ENCODE data around the gene ACER1.
A peak's percentile ranks its signal among the peaks of the same experiment; 100 is the strongest.
"Not testable (repeated sequence)": the region's sequence is repeated elsewhere in the genome, so short reads cannot be mapped to it uniquely, and the experiment has no call there.

The ACER1 gene

DNA sequence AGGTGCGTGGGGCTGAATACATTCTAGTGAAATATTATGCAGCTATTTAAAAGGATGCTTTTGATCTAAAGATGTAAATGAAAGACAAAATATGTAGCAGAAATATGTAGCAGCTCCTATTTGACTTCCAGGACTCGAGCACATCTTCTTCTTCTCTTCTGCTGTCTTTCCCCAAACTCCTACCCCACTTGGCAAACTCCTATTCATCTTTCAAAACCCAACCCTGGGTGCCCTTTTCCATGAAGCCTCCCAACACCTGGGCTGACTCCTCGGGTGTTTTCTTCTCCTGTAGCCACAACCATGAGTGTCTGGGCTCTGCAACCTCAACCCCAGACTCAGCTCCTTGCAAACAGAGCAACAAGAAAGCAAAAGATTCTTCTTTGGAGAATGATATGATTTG is 11.1 kb downstream of the ACER1 start:
- H3K4me3 ChIP-seq (ENCODE audit: low read depth in 1 of 2, low read length in 2 of 2) = no peak overlapping the region
- H3K9me3 ChIP-seq (ENCODE audit: control insufficient read depth in 1 of 2, low read length in 2 of 2) = no peaks in the 10 kb centered on the region
- no peak overlapping the region for H3K27ac ChIP-seq (ENCODE audit: low read length)
- H3K36me3 ChIP-seq (ENCODE audit: control insufficient read depth in 1 of 2, insufficient read depth in 2 of 2, low read length in 2 of 2) = no peaks in the 10 kb centered on the region
- no peaks in the 10 kb centered on the region for H3K4me1 ChIP-seq (ENCODE audit: control insufficient read depth in 1 of 2, insufficient read depth in 2 of 2, low read length in 2 of 2)
- H3K27me3 ChIP-seq (ENCODE audit: low read depth, low read length) = no peaks in the 10 kb centered on the region

- Histone ChIP-seq H3K27ac (ENCODE audit: low read length) (no peak overlapping the region), H3K9me3 (ENCODE audit: control insufficient read depth in 1 of 2, low read length in 2 of 2) (no peaks in the 10 kb centered on the region), H3K4me3 (ENCODE audit: low read depth in 1 of 2, low read length in 2 of 2) (no peak overlapping the region), H3K27me3 (ENCODE audit: low read depth, low read length) (no peaks in the 10 kb centered on the region), H3K4me1 (ENCODE audit: control insufficient read depth in 1 of 2, insufficient read depth in 2 of 2, low read length in 2 of 2) (no peaks in the 10 kb centered on the region), H3K36me3 (ENCODE audit: control insufficient read depth in 1 of 2, insufficient read depth in 2 of 2, low read length in 2 of 2) (no peaks in the 10 kb centered on the region)
Measured at GRCh38 chr19:6319376-6319775, 14.0 kb downstream of the ACER1 start.

DNA sequence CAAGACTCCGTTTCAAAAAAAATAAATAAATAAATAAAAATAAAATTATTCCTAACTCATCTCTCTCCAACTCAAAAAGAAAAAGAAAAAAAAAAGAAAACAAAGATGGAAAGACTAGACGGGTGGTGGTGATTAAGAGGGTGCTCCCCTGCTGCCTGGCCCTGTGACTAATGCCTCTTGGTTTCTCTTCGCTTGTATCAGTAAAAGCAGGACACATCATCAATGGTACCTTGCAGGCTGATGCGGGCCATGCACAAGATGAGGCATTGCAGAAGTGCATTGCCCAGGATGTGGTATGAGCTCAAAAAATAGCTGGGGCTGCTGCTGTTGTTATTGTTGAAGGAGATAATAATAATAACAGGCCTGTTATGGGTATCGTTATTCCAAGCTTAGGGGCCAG is 14.6 kb downstream of the ACER1 start:
- Histone ChIP-seq H3K9me3 (ENCODE audit: control insufficient read depth in 1 of 2, low read length in 2 of 2) (peaks cover 0 to 1% of the 10 kb centered on the region in 2 donors), H3K27ac (ENCODE audit: low read length) (no peak overlapping the region), H3K27me3 (ENCODE audit: low read depth, low read length) (no peaks in the 10 kb centered on the region), H3K4me3 (ENCODE audit: low read depth in 1 of 2, low read length in 2 of 2) (no peak overlapping the region), H3K4me1 (ENCODE audit: control insufficient read depth in 1 of 2, insufficient read depth in 2 of 2, low read length in 2 of 2) (no peaks in the 10 kb centered on the region), H3K36me3 (ENCODE audit: control insufficient read depth in 1 of 2, insufficient read depth in 2 of 2, low read length in 2 of 2) (no peaks in the 10 kb centered on the region)

- not testable (repeated sequence) for H3K36me3 ChIP-seq (ENCODE audit: control insufficient read depth in 1 of 2, insufficient read depth in 2 of 2, low read length in 2 of 2); H3K27ac ChIP-seq (ENCODE audit: low read length); H3K4me1 ChIP-seq (ENCODE audit: control insufficient read depth in 1 of 2, insufficient read depth in 2 of 2, low read length in 2 of 2); H3K4me3 ChIP-seq (ENCODE audit: low read depth in 1 of 2, low read length in 2 of 2); H3K27me3 ChIP-seq (ENCODE audit: low read depth, low read length); H3K9me3 ChIP-seq (ENCODE audit: control insufficient read depth in 1 of 2, low read length in 2 of 2)
Measured at GRCh38 chr19:6315646-6316045, 17.8 kb downstream of the ACER1 start.

DNA sequence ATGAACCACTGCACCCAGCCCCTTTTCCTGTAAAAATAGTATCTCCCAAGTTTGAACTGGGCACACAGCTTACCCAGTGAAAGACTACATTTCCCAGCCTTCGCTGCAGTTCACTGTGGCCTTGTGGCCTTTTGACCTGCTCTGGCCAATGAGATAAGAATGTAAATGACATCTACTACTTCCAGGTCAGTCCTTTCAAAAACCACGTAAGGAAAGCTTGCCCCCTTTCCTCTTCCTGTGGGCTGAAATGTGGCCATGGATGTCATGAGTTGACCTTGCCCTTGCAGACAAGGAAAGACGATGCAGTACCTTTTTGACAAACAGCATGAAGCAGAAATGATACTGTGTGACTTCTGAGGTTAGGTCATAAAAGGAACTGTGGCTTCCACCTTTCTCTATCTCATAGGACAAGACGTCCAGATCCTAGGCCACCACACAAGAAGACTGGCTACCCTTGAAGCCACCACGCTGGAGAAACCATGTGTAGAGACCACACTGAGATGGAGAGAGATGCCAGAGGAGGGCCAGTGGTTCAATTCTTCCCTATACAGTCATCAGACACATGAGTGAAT is 19.9 kb downstream of the ACER1 start:
- Histone ChIP-seq H3K4me1 (ENCODE audit: control insufficient read depth in 1 of 2, insufficient read depth in 2 of 2, low read length in 2 of 2) (no peaks in the 10 kb centered on the region), H3K27me3 (ENCODE audit: low read depth, low read length) (no peaks in the 10 kb centered on the region), H3K4me3 (ENCODE audit: low read depth in 1 of 2, low read length in 2 of 2) (no peak overlapping the region), H3K36me3 (ENCODE audit: control insufficient read depth in 1 of 2, insufficient read depth in 2 of 2, low read length in 2 of 2) (no peaks in the 10 kb centered on the region), H3K9me3 (ENCODE audit: control insufficient read depth in 1 of 2, low read length in 2 of 2) (peaks cover 0 to 6% of the 10 kb centered on the region in 2 donors), H3K27ac (ENCODE audit: low read length) (no peak overlapping the region)

- Histone ChIP-seq H3K9me3 (ENCODE audit: control insufficient read depth in 1 of 2, low read length in 2 of 2) (peaks cover 0 to 6% of the 10 kb centered on the region in 2 donors), H3K27ac (ENCODE audit: low read length) (no peak overlapping the region), H3K36me3 (ENCODE audit: control insufficient read depth in 1 of 2, insufficient read depth in 2 of 2, low read length in 2 of 2) (no peaks in the 10 kb centered on the region), H3K27me3 (ENCODE audit: low read depth, low read length) (no peaks in the 10 kb centered on the region), H3K4me1 (ENCODE audit: control insufficient read depth in 1 of 2, insufficient read depth in 2 of 2, low read length in 2 of 2) (no peaks in the 10 kb centered on the region), H3K4me3 (ENCODE audit: low read depth in 1 of 2, low read length in 2 of 2) (no peak overlapping the region)
Measured at GRCh38 chr19:6312018-6312417, 21.4 kb downstream of the ACER1 start.

DNA sequence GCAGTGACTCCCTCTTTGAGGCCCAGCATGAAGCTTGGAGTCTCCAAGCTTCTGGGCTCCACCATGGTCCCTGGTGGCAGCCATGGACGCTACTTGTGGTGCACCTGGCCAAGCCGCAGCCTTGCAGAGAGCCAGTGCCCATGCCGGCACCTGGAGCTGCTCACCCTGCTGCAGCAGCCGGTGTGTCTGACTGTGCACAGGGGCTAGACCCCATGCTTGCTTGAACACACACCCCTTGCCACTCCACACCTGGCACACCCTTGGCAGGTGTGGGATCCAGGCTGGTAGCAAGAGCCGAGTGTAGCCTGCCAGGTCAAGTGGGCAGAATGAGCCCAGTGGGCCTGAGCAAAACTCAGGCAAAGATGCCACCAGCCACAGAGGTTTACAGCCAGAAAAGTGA is 35.0 kb downstream of the ACER1 start:
- no peaks in the 10 kb centered on the region for H3K4me1 ChIP-seq (ENCODE audit: control insufficient read depth in 1 of 2, insufficient read depth in 2 of 2, low read length in 2 of 2)
- H3K4me3 ChIP-seq (ENCODE audit: low read depth in 1 of 2, low read length in 2 of 2) = no peak overlapping the region
- no peaks in the 10 kb centered on the region for H3K36me3 ChIP-seq (ENCODE audit: control insufficient read depth in 1 of 2, insufficient read depth in 2 of 2, low read length in 2 of 2)
- H3K27me3 ChIP-seq (ENCODE audit: low read depth, low read length) = no peaks in the 10 kb centered on the region
- no peak overlapping the region for H3K27ac ChIP-seq (ENCODE audit: low read length)
- peaks cover 0 to 6% of the 10 kb centered on the region in 2 donors for H3K9me3 ChIP-seq (ENCODE audit: control insufficient read depth in 1 of 2, low read length in 2 of 2)

DNA sequence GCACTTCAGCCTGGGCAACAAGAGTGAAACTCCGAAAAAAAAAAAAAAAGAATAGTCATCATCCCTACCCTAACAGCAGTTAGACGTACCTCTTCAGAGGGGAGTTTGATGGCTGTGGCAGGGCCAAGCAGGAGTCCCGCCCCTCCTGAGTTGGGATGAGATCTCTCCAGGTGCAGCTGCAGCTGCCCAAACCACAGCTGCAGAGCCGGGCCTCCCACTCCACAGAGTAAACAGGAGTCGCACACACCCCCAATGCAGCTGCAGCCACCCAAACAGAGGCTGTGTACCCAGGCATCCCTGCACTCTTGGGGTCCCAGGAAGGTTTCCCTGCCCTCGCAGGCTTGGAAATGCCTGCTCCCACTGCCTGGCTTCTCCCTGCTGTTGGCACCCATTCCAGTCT is 36.2 kb downstream of the ACER1 start:
- peaks cover 7 to 17% of the 10 kb centered on the region in 2 donors for H3K9me3 ChIP-seq (ENCODE audit: control insufficient read depth in 1 of 2, low read length in 2 of 2)
- no peaks in the 10 kb centered on the region for H3K36me3 ChIP-seq (ENCODE audit: control insufficient read depth in 1 of 2, insufficient read depth in 2 of 2, low read length in 2 of 2)
- no peaks in the 10 kb centered on the region for H3K4me1 ChIP-seq (ENCODE audit: control insufficient read depth in 1 of 2, insufficient read depth in 2 of 2, low read length in 2 of 2)
- H3K27me3 ChIP-seq (ENCODE audit: low read depth, low read length) = no peaks in the 10 kb centered on the region
- no peak overlapping the region for H3K27ac ChIP-seq (ENCODE audit: low read length)
- H3K4me3 ChIP-seq (ENCODE audit: low read depth in 1 of 2, low read length in 2 of 2) = no peak overlapping the region

DNA sequence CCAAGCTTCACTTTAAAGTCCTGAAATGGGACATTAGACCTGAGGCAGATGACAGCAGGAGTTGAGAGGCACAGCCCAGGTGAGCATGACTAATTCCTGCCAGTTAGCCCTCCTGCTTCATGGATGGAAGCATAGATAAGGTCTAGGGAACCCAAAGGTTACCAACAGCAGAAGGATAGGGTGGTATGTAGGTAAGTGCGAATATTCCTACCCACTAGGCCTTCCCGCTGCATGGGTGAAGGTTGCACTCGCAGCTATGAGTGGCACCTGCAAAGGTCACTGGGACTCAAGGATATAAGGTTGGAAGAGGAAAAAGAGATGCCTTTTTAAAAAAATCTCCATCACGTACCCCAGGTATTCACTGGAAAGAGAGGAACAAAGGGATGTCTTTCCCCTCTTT is 41.4 kb downstream of the ACER1 start:
- H3K9me3 ChIP-seq (ENCODE audit: control insufficient read depth in 1 of 2, low read length in 2 of 2) = peaks cover 33 to 52% of the 10 kb centered on the region in 2 donors

DNA sequence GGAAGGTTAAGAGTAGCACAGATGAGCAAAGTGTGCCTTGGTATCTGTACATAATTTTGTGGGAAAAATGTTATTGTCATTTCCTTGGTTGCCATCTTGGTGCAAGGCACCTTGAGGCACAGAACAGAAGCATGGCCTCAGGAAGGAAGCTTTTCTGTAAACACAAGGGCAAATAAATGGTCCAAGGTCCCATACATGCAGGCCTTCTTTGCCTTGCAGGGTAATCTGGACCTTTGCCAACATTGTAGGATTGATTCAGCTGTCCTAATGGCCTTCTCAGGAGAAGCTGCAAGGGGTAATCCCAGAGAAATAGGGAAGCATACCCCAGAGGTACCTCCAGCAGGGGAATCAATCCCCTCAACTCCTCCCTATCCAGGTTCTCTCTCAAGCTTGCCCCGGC is 44.7 kb downstream of the ACER1 start:
- Histone ChIP-seq H3K9me3 (ENCODE audit: control insufficient read depth in 1 of 2, low read length in 2 of 2) (peaks cover 37 to 61% of the 10 kb centered on the region in 2 donors), H3K36me3 (ENCODE audit: control insufficient read depth in 1 of 2, insufficient read depth in 2 of 2, low read length in 2 of 2) (no peaks in the 10 kb centered on the region), H3K27ac (ENCODE audit: low read length) (no peak overlapping the region), H3K4me3 (ENCODE audit: low read depth in 1 of 2, low read length in 2 of 2) (no peak overlapping the region), H3K4me1 (ENCODE audit: control insufficient read depth in 1 of 2, insufficient read depth in 2 of 2, low read length in 2 of 2) (no peaks in the 10 kb centered on the region), H3K27me3 (ENCODE audit: low read depth, low read length) (no peaks in the 10 kb centered on the region)

More for the DNA sequence above, 41.4 kb downstream of the ACER1 start:
- no peaks in the 10 kb centered on the region for H3K4me1 ChIP-seq (ENCODE audit: control insufficient read depth in 1 of 2, insufficient read depth in 2 of 2, low read length in 2 of 2)
- H3K36me3 ChIP-seq (ENCODE audit: control insufficient read depth in 1 of 2, insufficient read depth in 2 of 2, low read length in 2 of 2) = no peaks in the 10 kb centered on the region
- H3K27ac ChIP-seq (ENCODE audit: low read length) = no peak overlapping the region
- H3K4me3 ChIP-seq (ENCODE audit: low read depth in 1 of 2, low read length in 2 of 2) = peak overlapping the region; percentile 2 to 52
- H3K27me3 ChIP-seq (ENCODE audit: low read depth, low read length) = no peaks in the 10 kb centered on the region

GRCh38 chr19:6287269-6287885 is 46.0 kb downstream of the ACER1 start:
- Histone ChIP-seq H3K27me3 (ENCODE audit: low read depth, low read length) (no peaks in the 10 kb centered on the region), H3K4me3 (ENCODE audit: low read depth in 1 of 2, low read length in 2 of 2) (peak overlapping the region in 1 of 2 donors; percentile 45), H3K4me1 (ENCODE audit: control insufficient read depth in 1 of 2, insufficient read depth in 2 of 2, low read length in 2 of 2) (no peaks in the 10 kb centered on the region), H3K36me3 (ENCODE audit: control insufficient read depth in 1 of 2, insufficient read depth in 2 of 2, low read length in 2 of 2) (no peaks in the 10 kb centered on the region), H3K9me3 (ENCODE audit: control insufficient read depth in 1 of 2, low read length in 2 of 2) (peaks cover 31 to 48% of the 10 kb centered on the region in 2 donors), H3K27ac (ENCODE audit: low read length) (no peak overlapping the region)

GRCh38 chr19:6286676-6287075 is 46.7 kb downstream of the ACER1 start:
- Histone ChIP-seq H3K27ac (ENCODE audit: low read length) (no peak overlapping the region), H3K4me1 (ENCODE audit: control insufficient read depth in 1 of 2, insufficient read depth in 2 of 2, low read length in 2 of 2) (no peaks in the 10 kb centered on the region), H3K27me3 (ENCODE audit: low read depth, low read length) (no peaks in the 10 kb centered on the region), H3K4me3 (ENCODE audit: low read depth in 1 of 2, low read length in 2 of 2) (peak overlapping the region in 1 of 2 donors; percentile 45), H3K36me3 (ENCODE audit: control insufficient read depth in 1 of 2, insufficient read depth in 2 of 2, low read length in 2 of 2) (no peaks in the 10 kb centered on the region), H3K9me3 (ENCODE audit: control insufficient read depth in 1 of 2, low read length in 2 of 2) (peaks cover 24 to 41% of the 10 kb centered on the region in 2 donors)

Data from muscle layer of duodenum (tissue), 2 donors.